Neural progenitor cell (in vitro differentiated cells): ENCODE results near the gene CCND3. TPM values are rescaled to one million over a fixed set of nuclear protein-coding genes. Genes with fewer than 3 reads are reported as not detected.

ENCODE experiments used
- DNase-seq: peaks from one replicate; pipeline ENCODE4 v3.0.0-alpha.2; 2016; ENCODE audit warnings: low spot score
- H2AFZ ChIP-seq: fragments of 200-600 bp; sonication (generic); replicated peaks from 2 replicates; pipeline ENCODE4 v1.6.1; 2016; ENCODE audit warnings: antibody characterized with exemption
- H3F3A ChIP-seq: fragments of 200-600 bp; sonication (generic); 2 replicates; pipeline ENCODE4 v1.6.1; 2016; ENCODE audit warnings: antibody characterized with exemption, low read depth
- H3K27ac ChIP-seq: fragments of 200-600 bp; sonication (generic); 2 replicates; pipeline ENCODE4 v1.5.1; 2016; ENCODE audit warnings: mild to moderate bottlenecking
- H3K27me3 ChIP-seq: fragments of 200-600 bp; sonication (generic); 2 replicates; pipeline ENCODE4 v1.6.1; 2016; ENCODE audit warnings: mild to moderate bottlenecking, moderate library complexity
- H3K36me3 ChIP-seq: fragments of 200-600 bp; sonication (generic); 2 replicates; pipeline ENCODE4 v1.5.1; 2016
- H3K4me1 ChIP-seq: fragments of 200-600 bp; sonication (generic); 2 replicates; pipeline ENCODE4 v1.6.1; 2016; ENCODE audit warnings: mixed run types
- H3K4me2 ChIP-seq: fragments of 200-600 bp; sonication (generic); 2 replicates; pipeline ENCODE4 v1.6.1; 2016
- H3K4me3 ChIP-seq: fragments of 200-600 bp; sonication (generic); 2 replicates; pipeline ENCODE4 v1.5.1; 2016
- H3K79me2 ChIP-seq: fragments of 200-600 bp; sonication (generic); 2 replicates; pipeline ENCODE4 v1.6.1; 2016; ENCODE audit warnings: low read depth
- H3K9ac ChIP-seq: fragments of 200-600 bp; sonication (generic); 2 replicates; pipeline ENCODE4 v1.6.1; 2016
- H3K9me3 ChIP-seq: fragments of 200-600 bp; sonication (generic); 2 replicates; pipeline ENCODE4 v1.5.1; 2016; ENCODE audit warnings: low read depth
- H4K20me1 ChIP-seq: fragments of 200-600 bp; sonication (generic); 2 replicates; pipeline ENCODE4 v1.6.1; 2016; ENCODE audit warnings: low read depth
- H3K27ac Mint-ChIP-seq: 3 replicates; pipeline ENCODE4 v1.8.0; 2021; ENCODE audit warnings: mixed read lengths
- H3K27me3 Mint-ChIP-seq: 2 replicates; pipeline ENCODE4 v1.8.0; 2022; ENCODE audit warnings: low read depth, mild to moderate bottlenecking, inconsistent platforms, moderate library complexity, mixed read lengths; ENCODE audit not compliant: insufficient read depth
- H3K36me3 Mint-ChIP-seq: 3 replicates; pipeline ENCODE4 v1.8.0; 2021; ENCODE audit warnings: mixed read lengths
- H3K4me1 Mint-ChIP-seq: 3 replicates; pipeline ENCODE4 v1.8.0; 2021; ENCODE audit warnings: mixed read lengths
- H3K4me3 Mint-ChIP-seq: 3 replicates; pipeline ENCODE4 v1.8.0; 2021; ENCODE audit warnings: mild to moderate bottlenecking, moderate library complexity, mixed read lengths
- H3K9me3 Mint-ChIP-seq: 3 replicates; pipeline ENCODE4 v1.8.0; 2020; ENCODE audit warnings: mixed read lengths
- EZH2 ChIP-seq: fragments of 200-600 bp; sonication (generic); IDR thresholded peaks from 2 replicates; pipeline ENCODE4 v1.6.1; 2017; ENCODE audit warnings: antibody characterized with exemption, mild to moderate bottlenecking, moderate library complexity
- EZH2phosphoT487 ChIP-seq: fragments of 200-600 bp; sonication (generic); IDR thresholded peaks from 2 replicates; pipeline ENCODE4 v1.6.1; 2017; ENCODE audit warnings: antibody characterized with exemption
- small RNA-seq: library from RNA; depleted of rRNA; stranded (forward); fragments of <200 nt; gene quantifications from one replicate; pipeline ENCODE3, GENCODE V24; 2015
- total RNA-seq: library from RNA; depleted of rRNA; stranded (reverse); fragments of >200 nt; gene quantifications from 2 replicates; pipeline ENCODE4 v1.2.3, GENCODE V29; 2015; ENCODE audit warnings: low replicate concordance
- TF ChIP-seq, protein P1 (sequence below): fragments of 200-600 bp; sonication (generic); IDR thresholded peaks from 2 replicates; pipeline ENCODE4 v1.5.1; 2017; ENCODE audit warnings: antibody characterized with exemption, mild to moderate bottlenecking

Gene CCND3
- total RNA-seq, 1 donor from 2014 or later = 7.6 TPM

DNA sequence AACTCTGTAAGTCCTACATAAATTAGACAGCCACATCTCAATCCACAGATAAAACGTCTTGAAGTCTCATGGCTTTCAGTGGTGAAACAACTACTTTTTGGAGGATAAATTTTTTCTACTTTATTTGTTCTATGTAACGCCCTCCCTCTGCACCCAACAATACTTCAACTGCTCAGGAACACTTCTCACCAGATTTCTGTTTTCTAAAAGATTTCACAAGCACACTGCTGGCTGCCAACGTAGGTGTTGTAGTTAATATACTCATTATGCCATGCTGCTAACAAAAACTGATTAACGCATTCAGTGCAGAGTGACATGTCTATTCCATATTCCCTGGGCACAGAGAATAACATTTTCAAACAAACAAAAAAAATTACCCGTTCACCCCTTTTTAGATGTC, 56.7 kb downstream of the CCND3 start:
- Histone ChIP-seq H3K36me3 (peaks cover 4% of the 10 kb centered on the region), H3K4me1 (peaks cover 20% of the 10 kb centered on the region), H3F3A (peaks cover 36% of the 10 kb centered on the region), H3K27ac (no peak overlapping the region), H3K79me2 (peaks cover 98% of the 10 kb centered on the region), H3K4me3 (no peak overlapping the region), H4K20me1 (peaks cover 21% of the 10 kb centered on the region), H3K9me3 (no peaks in the 10 kb centered on the region), H3K9ac (no peak overlapping the region), H2AFZ (no peak overlapping the region), H3K4me2 (no peak overlapping the region), H3K27me3 (no peaks in the 10 kb centered on the region)
- H3K9me3 Mint-ChIP-seq = no peaks in the 10 kb centered on the region
- peaks cover 11% of the 10 kb centered on the region for H3K4me1 Mint-ChIP-seq
- peaks cover 2% of the 10 kb centered on the region for H3K27me3 Mint-ChIP-seq
- H3K4me3 Mint-ChIP-seq = no peak overlapping the region
- DNase-seq = no peak
- H3K36me3 Mint-ChIP-seq = no peaks in the 10 kb centered on the region
- TF ChIP-seq, protein P1, sequence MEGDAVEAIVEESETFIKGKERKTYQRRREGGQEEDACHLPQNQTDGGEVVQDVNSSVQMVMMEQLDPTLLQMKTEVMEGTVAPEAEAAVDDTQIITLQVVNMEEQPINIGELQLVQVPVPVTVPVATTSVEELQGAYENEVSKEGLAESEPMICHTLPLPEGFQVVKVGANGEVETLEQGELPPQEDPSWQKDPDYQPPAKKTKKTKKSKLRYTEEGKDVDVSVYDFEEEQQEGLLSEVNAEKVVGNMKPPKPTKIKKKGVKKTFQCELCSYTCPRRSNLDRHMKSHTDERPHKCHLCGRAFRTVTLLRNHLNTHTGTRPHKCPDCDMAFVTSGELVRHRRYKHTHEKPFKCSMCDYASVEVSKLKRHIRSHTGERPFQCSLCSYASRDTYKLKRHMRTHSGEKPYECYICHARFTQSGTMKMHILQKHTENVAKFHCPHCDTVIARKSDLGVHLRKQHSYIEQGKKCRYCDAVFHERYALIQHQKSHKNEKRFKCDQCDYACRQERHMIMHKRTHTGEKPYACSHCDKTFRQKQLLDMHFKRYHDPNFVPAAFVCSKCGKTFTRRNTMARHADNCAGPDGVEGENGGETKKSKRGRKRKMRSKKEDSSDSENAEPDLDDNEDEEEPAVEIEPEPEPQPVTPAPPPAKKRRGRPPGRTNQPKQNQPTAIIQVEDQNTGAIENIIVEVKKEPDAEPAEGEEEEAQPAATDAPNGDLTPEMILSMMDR = no peak
- TF ChIP-seq EZH2phosphoT487 = no peak
- TF ChIP-seq EZH2 = no peak
- no peak overlapping the region for H3K27ac Mint-ChIP-seq

Small RNA genes lying within 50 kb of the gene (small RNA-seq; reads per million reads assigned to genes)
- gene RF00019 = not detected

Other genes with a start within 250 kb of the CCND3 start
- 0.13 and 0.46 TPM in 2 replicates for gene TFEB, start 206.2 kb downstream of the CCND3 start, total RNA-seq
- not detected in 2 replicates for gene PGC, start 194.4 kb downstream of the CCND3 start, total RNA-seq
- 1.9 and 5.3 TPM in 2 replicates for gene FRS3, start 161.9 kb downstream of the CCND3 start, total RNA-seq
- gene PRICKLE4, start 161.0 kb downstream of the CCND3 start, total RNA-seq = 1.1 TPM in 1 of 2 replicates, not detected in the other
- 177 and 182 TPM in 2 replicates for gene TOMM6, start 154.1 kb downstream of the CCND3 start, total RNA-seq
- gene USP49, start 46.4 kb downstream of the CCND3 start, total RNA-seq = 25.0 and 30.7 TPM in 2 replicates
- gene MED20, start 20.7 kb downstream of the CCND3 start, total RNA-seq = 29.4 and 31.4 TPM in 2 replicates
- 11.5 and 31.7 TPM in 2 replicates for gene BYSL, start 20.3 kb downstream of the CCND3 start, total RNA-seq
- gene TAF8, start 108.7 kb upstream of the CCND3 start, total RNA-seq = 38.0 and 43.8 TPM in 2 replicates
- gene C6orf132, start 200.8 kb upstream of the CCND3 start, total RNA-seq = 1.2 and 1.8 TPM in 2 replicates
- gene GUCA1A, start 231.6 kb upstream of the CCND3 start, total RNA-seq = 1.9 and 3.4 TPM in 2 replicates